Transverse colon (tissue), 4 donors: ENCODE measurements around the gene DLG2. TPM values are rescaled to one million over a fixed set of nuclear protein-coding genes. Genes with fewer than 3 reads are reported as not detected.

Experiments used
- DNase-seq: peaks from one replicate; pipeline ENCODE4 v3.0.0-alpha.2; 2019
- H3K27ac ChIP-seq, 4 donors: fragments of 200-600 bp; sonication (generic); 2 replicates each; pipeline ENCODE4 v1.5.1; 2016 to 2018; ENCODE audit warnings: inconsistent platforms in 4 of 4
- H3K27me3 ChIP-seq: fragments of 200-600 bp; sonication (generic); 2 replicates; pipeline ENCODE4 v1.5.1; 2017; ENCODE audit warnings: inconsistent platforms
- H3K36me3 ChIP-seq, 4 donors: fragments of 200-600 bp; sonication (generic); 2 replicates each; pipeline ENCODE4 v1.5.1; 2017 to 2019; ENCODE audit warnings: inconsistent platforms in 4 of 4
- H3K4me1 ChIP-seq, 4 donors: fragments of 200-600 bp; sonication (generic); 2 replicates each; pipeline ENCODE4 v1.5.1; 2017 to 2020; ENCODE audit warnings: inconsistent platforms in 4 of 4
- H3K4me3 ChIP-seq, 4 donors: fragments of 200-600 bp; sonication (generic); 1 replicate in 1 of 4; 2 replicates in 3 of 4; pipeline versions ENCODE4 v1.5.1 to v1.6.1; 2017 to 2019; ENCODE audit warnings: inconsistent platforms in 4 of 4
- H3K9me3 ChIP-seq, 2 donors: fragments of 200-600 bp; sonication (generic); 2 replicates each; pipeline ENCODE4 v1.5.1; 2017 to 2019; ENCODE audit warnings: inconsistent platforms in 2 of 2
- CTCF ChIP-seq, 5 experiments: fragments of 200-600 bp in 3 of 5; fragments of 450-650 bp in 2 of 5; sonication (generic) in 3 of 5; IDR thresholded peaks; 1 replicate in 2 of 5; 2 replicates in 3 of 5; pipeline ENCODE4 v1.5.1; 2016 to 2017; ENCODE audit warnings: antibody characterized with exemption in 5 of 5, inconsistent platforms in 3 of 5, mild to moderate bottlenecking in 2 of 5, moderate library complexity in 1 of 5
- EP300 ChIP-seq: sonication (generic); formaldehyde crosslinking; IDR thresholded peaks from one replicate; pipeline ENCODE4 v1.6.1; 2017; ENCODE audit warnings: antibody characterized with exemption, low read depth
- POLR2A ChIP-seq: fragments of 450-650 bp; IDR thresholded peaks from one replicate; pipeline ENCODE4 v1.6.1; 2016; ENCODE audit warnings: antibody characterized with exemption, mild to moderate bottlenecking, moderate library complexity
- POLR2AphosphoS5 ChIP-seq, 3 donors: sonication (generic); formaldehyde crosslinking; IDR thresholded peaks; one replicate each; pipeline ENCODE4 v1.6.1; 2016; ENCODE audit warnings: antibody characterized with exemption in 3 of 3
- WGBS, 2 donors: methylation state at CpG; one replicate each; pipeline ENCODE4 v1.1.5; 2018; ENCODE audit warnings: low coverage in 1 of 2; 5-methylcytosine and 5-hydroxymethylcytosine counted together
- in situ Hi-C, 4 donors: fragments of 200-750 bp; cut with MboI; loops; one replicate each; pipeline versions ENCODE4 v1.15.0 to v1.15.1; 2017; ENCODE audit warnings: low sequenced_read_pairs in 3 of 4, low pct_ligation_motif_present in 1 of 4, low pct_unique_long_range_greater_than_20kb in 1 of 4
- intact Hi-C: fragments of 100-400 bp; cut with DNase I; formaldehyde crosslinking; loops from one replicate; pipeline ENCODE4 v1.15.1; 2023; ENCODE audit warnings: low total_unique reads
- total RNA-seq, 4 donors: library from RNA; depleted of rRNA; stranded (reverse); fragments of >200 nt; gene quantifications; one replicate each; pipeline ENCODE4 v1.1.0, GENCODE V29; 2016

The DLG2 gene
- total RNA-seq, 4 donors from 2014 or later: 1.9 to 28.3 (median 3.7) TPM

GRCh38 chr11:83862033-83862432 is 1765.1 kb downstream of the DLG2 start:
- H3K36me3 ChIP-seq: no peaks in the 10 kb centered on the region
- H3K9me3 ChIP-seq: no peaks in the 10 kb centered on the region
- in situ Hi-C loops (no loop called here), intact Hi-C loops (no loop called here)
- DNase-seq: no peak
- H3K27me3 ChIP-seq: no peaks in the 10 kb centered on the region
- 50 to 56% methylated on average over 3 of the region's 3 CpGs for WGBS, 2 donors
- no peak for TF ChIP-seq POLR2AphosphoS5 (IDR thresholded peaks at IDR 0.05)
- TF ChIP-seq POLR2A: no peak
- no peak for TF ChIP-seq EP300
- TF ChIP-seq CTCF (IDR thresholded peaks at IDR 0.05): no peak
- no peaks in the 10 kb centered on the region for H3K4me1 ChIP-seq
- no peak overlapping the region for H3K27ac ChIP-seq
- H3K4me3 ChIP-seq: no peak overlapping the region

GRCh38 chr11:83858694-83859093 is 1768.5 kb downstream of the DLG2 start:
- no peak for TF ChIP-seq POLR2A
- TF ChIP-seq CTCF (IDR thresholded peaks at IDR 0.05): no peak
- TF ChIP-seq POLR2AphosphoS5 (IDR thresholded peaks at IDR 0.05): no peak
- no peak for TF ChIP-seq EP300
- Histone ChIP-seq H3K9me3 (no peaks in the 10 kb centered on the region), H3K27me3 (no peaks in the 10 kb centered on the region), H3K36me3 (no peaks in the 10 kb centered on the region), H3K4me1 (no peaks in the 10 kb centered on the region), H3K27ac (no peak overlapping the region), H3K4me3 (no peak overlapping the region)
- WGBS, 2 donors: 29 to 57% methylated on average over 1 of the region's 1 CpG
- in situ Hi-C loops (no loop called here), intact Hi-C loops (no loop called here)
- no peak for DNase-seq

GRCh38 chr11:83855237-83855636 is 1771.9 kb downstream of the DLG2 start:
- H3K27me3 ChIP-seq: no peaks in the 10 kb centered on the region
- TF ChIP-seq POLR2AphosphoS5 (IDR thresholded peaks at IDR 0.05) (no peak), EP300 (no peak), POLR2A (no peak), CTCF (IDR thresholded peaks at IDR 0.05) (no peak)
- H3K4me1 ChIP-seq: no peaks in the 10 kb centered on the region
- H3K27ac ChIP-seq: no peak overlapping the region
- DNase-seq: no peak
- in situ Hi-C loops: no loop called here
- H3K9me3 ChIP-seq: no peaks in the 10 kb centered on the region
- H3K4me3 ChIP-seq: no peak overlapping the region
- H3K36me3 ChIP-seq: no peaks in the 10 kb centered on the region
- intact Hi-C loops: no loop called here
- WGBS, 2 donors: 60 to 87% methylated on average over 1 of the region's 1 CpG

GRCh38 chr11:83852775-83853442 is 1774.2 kb downstream of the DLG2 start:
- 38 to 47% methylated on average over 1 of the region's 1 CpG for WGBS, 2 donors
- no peaks in the 10 kb centered on the region for H3K36me3 ChIP-seq
- no peak overlapping the region for H3K4me3 ChIP-seq
- in situ Hi-C loops (no loop called here), intact Hi-C loops (no loop called here)
- no peak for DNase-seq
- H3K27ac ChIP-seq: no peak overlapping the region
- no peaks in the 10 kb centered on the region for H3K4me1 ChIP-seq
- no peaks in the 10 kb centered on the region for H3K9me3 ChIP-seq
- no peaks in the 10 kb centered on the region for H3K27me3 ChIP-seq
- TF ChIP-seq CTCF (IDR thresholded peaks at IDR 0.05) (no peak), POLR2AphosphoS5 (IDR thresholded peaks at IDR 0.05) (no peak), EP300 (no peak), POLR2A (no peak)
